Astrocyte of the cerebellum (primary cell): Measurements from ENCODE around the gene IL24.
A peak's percentile ranks its signal among the peaks of the same experiment; 100 is the strongest.

Experiments used
- DNase-seq: peaks from one replicate; pipeline ENCODE4 v3.0.0-alpha.2; 2011; ENCODE audit warnings: low read depth
- H3K4me3 ChIP-seq: 2 replicates; pipeline ENCODE4 v1.5.1; 2011; ENCODE audit warnings: mild to moderate bottlenecking, low read depth, low read length, moderate library complexity
- in situ Hi-C: cut with HindIII; loops from 2 replicates; pipeline ENCODE4 v1.10.0; 2017; ENCODE audit warnings: low sequenced_read_pairs
- TF ChIP-seq, protein P1 (sequence below): IDR thresholded peaks from 2 replicates; pipeline ENCODE4 v1.5.1; 2012; ENCODE audit warnings: low read length, low read depth, moderate library complexity, mild to moderate bottlenecking; ENCODE audit errors: missing control alignments

IL24 gene

DNA sequence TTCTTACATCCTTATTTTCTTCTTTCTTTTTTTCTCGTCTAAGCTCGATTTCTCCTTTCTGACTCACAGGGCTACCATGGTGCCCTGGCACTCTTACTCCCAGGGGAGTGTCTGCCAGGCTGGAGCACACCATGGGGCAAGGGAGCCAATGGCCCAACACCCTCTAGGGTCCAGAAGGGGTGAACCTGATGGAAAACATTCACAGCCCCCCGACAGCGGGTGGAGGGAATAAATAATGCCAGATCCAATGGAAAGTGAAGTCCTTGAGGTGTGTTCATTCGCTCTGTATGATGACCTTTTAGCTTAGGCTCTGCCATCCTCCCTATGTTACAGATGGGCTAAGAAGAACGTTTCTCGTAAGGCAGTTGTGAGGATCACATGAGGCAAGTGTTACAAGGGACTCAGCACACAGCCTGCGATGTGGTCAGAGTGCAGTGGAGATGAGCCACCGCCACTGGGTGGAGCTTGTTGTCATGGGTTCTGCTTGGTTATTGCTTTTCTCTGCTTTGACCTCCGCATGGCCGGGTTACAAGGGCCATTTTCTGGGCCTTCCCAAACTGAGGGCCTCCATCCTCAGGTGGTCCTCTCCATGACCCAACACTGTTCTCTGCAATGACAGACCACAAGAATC lies 28.0 kb downstream of the IL24 start:
- DNase-seq: no peak
- no peak overlapping the region for H3K4me3 ChIP-seq
- in situ Hi-C loops: no loop called here

DNA sequence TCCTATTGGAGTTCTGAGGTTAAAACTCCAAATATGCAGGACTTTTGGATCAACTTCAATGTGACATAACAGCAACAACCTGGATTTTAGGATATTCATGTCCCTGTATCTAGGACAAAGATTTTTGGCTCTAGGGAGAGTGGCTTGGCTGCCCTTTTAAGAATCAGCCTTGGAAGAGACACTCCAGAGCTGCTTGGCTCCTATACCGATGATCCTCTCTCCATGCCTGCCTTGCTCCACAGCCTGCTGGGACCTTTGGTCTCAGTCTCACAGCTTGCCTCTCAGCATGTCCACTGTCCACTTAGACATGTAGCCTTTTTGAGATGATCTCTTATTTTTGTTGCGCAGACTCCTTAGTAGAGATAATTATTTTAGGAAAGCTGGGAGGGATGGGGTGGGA lies 29.0 kb downstream of the IL24 start:
- no peak overlapping the region for H3K4me3 ChIP-seq
- no peak for DNase-seq
- in situ Hi-C loops: no loop called here
- TF ChIP-seq, protein P1, sequence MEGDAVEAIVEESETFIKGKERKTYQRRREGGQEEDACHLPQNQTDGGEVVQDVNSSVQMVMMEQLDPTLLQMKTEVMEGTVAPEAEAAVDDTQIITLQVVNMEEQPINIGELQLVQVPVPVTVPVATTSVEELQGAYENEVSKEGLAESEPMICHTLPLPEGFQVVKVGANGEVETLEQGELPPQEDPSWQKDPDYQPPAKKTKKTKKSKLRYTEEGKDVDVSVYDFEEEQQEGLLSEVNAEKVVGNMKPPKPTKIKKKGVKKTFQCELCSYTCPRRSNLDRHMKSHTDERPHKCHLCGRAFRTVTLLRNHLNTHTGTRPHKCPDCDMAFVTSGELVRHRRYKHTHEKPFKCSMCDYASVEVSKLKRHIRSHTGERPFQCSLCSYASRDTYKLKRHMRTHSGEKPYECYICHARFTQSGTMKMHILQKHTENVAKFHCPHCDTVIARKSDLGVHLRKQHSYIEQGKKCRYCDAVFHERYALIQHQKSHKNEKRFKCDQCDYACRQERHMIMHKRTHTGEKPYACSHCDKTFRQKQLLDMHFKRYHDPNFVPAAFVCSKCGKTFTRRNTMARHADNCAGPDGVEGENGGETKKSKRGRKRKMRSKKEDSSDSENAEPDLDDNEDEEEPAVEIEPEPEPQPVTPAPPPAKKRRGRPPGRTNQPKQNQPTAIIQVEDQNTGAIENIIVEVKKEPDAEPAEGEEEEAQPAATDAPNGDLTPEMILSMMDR: no peak

More for the DNA sequence above, 28.0 kb downstream of the IL24 start:
- TF ChIP-seq, protein P1: no peak

DNA sequence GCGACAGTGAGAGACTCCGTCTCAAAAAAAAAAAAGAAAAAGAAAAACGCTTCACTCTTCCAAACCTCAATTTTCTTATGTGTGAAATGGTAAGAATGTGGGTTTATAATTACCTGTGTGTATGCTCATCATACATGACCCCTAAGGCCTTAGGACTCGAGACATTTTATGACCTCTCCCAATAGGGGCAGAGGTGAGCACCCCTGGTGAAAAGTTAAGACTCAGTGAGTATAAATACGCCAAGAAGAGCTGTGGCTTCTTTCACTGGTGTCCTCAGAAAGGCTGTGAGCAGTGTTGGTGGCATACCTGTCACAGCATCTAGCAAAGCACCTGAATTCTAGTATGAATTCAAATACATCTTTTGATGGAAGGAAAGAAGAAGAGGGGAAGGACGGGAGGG lies 32.3 kb downstream of the IL24 start:
- in situ Hi-C loops: no loop called here
- no peak overlapping the region for H3K4me3 ChIP-seq
- TF ChIP-seq, protein P1: no peak
- DNase-seq: no peak

DNA sequence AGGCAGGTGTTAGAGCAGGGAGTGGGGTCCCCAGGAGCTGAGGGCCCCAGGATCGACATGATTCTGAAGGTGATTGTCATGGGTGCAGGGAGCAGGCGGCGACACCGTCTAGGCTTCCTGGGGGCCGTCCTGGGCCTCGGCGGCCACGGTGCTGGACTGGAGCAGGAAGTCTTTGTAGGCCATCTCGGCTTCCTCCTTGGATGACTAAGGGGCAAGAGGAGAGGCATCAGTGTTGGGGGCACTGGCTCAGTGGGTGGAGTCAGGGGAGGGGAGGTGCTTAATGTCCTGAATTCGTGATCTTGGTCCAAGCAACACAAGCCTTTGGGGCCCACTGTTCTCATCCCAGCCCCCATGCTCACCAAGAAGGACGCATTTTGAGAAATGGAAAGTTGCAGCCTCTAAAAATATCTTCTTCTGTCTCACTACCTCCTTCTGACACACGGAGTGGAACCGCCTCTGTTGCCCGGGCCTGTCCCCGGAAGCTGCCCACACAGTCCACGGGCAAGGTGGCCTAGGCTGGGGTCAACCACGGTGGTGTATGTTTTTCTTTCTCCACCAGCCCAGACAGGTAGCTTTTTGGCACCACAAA lies 33.1 kb downstream of the IL24 start:
- no peak for DNase-seq
- H3K4me3 ChIP-seq: no peak overlapping the region
- TF ChIP-seq, protein P1: no peak
- in situ Hi-C loops: no loop called here

DNA sequence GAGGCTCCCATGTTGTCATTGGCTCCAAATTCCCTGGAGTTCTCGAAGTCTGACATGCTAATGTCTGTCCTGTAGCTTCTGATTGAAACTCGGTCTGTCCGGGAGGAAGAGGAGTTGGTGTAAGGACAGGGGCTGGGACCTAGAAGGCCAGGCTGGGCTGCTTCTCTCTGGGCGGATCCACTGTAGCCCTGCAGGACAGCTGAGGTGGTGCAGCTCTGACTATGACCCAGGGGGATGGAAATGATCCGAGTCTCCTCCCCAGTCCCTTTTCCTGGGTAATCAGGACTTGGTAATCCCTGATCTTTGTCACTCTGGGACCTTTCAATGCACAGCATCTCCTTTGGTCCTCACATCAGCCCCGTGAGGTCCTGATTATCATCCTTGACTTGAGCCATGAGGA lies 34.5 kb downstream of the IL24 start:
- TF ChIP-seq, protein P1: peak; percentile 6

DNA sequence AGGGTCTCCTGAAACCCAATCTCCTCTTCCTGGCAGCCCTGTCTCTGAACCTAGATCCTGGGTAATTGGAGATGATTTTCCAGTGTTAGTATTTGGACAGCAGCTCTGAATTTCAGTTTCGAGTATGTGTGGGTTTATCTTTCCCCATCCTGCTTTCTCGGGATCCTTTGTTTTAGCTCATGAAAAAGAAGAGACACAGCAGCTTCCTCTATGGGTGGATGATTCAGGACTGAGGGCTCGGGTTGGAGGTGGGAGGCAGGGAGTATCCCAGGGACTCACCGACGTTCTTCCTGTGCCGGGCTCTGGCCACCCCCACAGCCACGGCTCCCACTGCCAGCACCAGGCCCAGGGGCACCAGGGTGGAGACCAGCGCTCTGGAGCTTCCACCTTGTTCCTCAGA lies 34.9 kb downstream of the IL24 start:
- TF ChIP-seq, protein P1: no peak
- no peak for DNase-seq
- no peak overlapping the region for H3K4me3 ChIP-seq
- in situ Hi-C loops: no loop called here

More for the DNA sequence above, 34.5 kb downstream of the IL24 start:
- in situ Hi-C loops: no loop called here
- no peak overlapping the region for H3K4me3 ChIP-seq
- DNase-seq: no peak
